ENCODE measurements around the gene ELOVL2. TPM values are rescaled to one million over a fixed set of nuclear protein-coding genes. Genes with fewer than 3 reads are reported as not detected.

Gene ELOVL2
- total RNA-seq, 2 experiments from 2014 or later = not detected

Other genes with a start within 250 kb of the ELOVL2 start
- under 1 TPM; 0.27 to 0.32 TPM for gene MAK, start 205.8 kb downstream of the ELOVL2 start, total RNA-seq
- gene GCM2, start 162.3 kb downstream of the ELOVL2 start, total RNA-seq = not detected
- gene SYCP2L, start 157.3 kb downstream of the ELOVL2 start, total RNA-seq = under 1 TPM in 1 of 2 experiments, not detected in 1; 0.32 TPM
- 1 to 10 TPM; 7.5 to 7.7 TPM for gene SMIM13, start 49.5 kb upstream of the ELOVL2 start, total RNA-seq
- gene ERVFRD-1, start 67.4 kb upstream of the ELOVL2 start, total RNA-seq = not detected
- gene NEDD9, start 188.4 kb upstream of the ELOVL2 start, total RNA-seq = 10 to 100 TPM; 26.6 to 29.7 TPM